GM18858 (cell line): Measurements from ENCODE around the gene CAMTA1.

Experiments
- ATAC-seq: cut with Tn5 transposase; IDR thresholded peaks from one replicate; pipeline ENCODE4 v1.9.1; 2021; ENCODE audit not compliant: unreplicated experiment

CAMTA1 gene

DNA sequence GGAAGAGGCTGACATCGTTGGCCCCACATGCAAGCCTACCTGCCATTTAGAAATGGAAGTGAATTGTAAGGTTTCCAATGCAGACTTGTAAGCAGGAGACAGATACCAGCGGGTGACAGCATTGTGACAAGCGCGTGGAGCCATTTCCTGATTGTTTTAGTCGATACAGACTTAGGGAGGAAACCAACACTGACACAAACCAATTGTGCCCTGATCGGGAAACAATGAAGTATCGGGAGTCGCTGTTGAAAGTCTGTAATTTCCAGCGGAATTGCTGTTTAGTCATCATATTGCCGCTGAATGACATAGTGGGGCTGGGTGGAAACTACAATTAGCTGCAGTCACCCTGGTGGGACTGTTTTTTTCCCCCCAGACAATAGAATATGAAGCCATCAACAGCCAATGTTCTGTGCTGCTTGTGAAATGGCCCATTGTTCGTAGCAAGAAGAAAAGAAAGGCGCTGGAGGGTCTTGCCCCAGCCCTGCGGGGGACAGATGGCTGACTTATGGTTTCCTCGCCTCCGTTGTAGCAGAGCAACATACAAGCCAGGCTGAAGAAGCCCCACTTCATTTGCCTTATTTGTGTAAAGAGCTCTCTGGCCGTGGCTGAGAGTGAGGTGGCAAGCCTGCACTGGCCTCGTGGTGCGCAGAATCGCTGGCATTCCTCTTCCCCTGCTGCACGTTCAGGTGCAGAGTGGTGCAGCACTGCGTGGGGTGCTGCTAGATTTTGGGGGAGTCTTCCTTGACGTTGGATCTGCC is 462.7 kb downstream of the CAMTA1 start:
- ATAC-seq: no peak

DNA sequence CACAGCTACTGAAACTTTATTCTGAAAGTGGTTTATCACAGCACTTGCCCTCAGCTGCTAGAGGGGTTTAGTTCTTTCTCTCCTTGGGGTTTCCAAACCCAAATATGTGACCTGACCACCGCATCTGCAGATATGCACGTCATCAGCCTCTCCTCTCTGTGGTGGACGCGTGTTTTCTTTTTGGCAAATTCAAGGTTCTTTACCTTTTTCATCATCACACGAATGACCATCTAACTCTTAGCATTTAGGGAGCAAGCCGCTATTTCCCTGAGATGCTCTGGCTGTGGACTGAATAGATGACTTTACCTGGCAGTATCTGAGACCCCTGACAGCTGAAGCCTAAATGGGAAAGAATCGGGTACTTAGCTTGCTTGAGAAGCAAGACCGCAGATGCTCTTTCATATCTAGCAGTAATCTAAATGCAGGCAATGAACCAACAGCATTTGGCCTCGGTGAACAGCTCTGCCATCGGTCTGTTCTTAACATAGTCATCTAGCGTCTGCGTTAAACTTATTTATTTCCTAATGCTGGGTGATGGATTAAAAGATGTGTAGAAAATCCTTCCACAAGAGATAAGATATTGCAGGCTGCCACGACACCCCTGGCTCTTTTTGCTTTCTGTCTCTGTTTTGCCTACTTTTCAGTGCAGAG is 463.4 kb downstream of the CAMTA1 start:
- ATAC-seq: no peak

DNA sequence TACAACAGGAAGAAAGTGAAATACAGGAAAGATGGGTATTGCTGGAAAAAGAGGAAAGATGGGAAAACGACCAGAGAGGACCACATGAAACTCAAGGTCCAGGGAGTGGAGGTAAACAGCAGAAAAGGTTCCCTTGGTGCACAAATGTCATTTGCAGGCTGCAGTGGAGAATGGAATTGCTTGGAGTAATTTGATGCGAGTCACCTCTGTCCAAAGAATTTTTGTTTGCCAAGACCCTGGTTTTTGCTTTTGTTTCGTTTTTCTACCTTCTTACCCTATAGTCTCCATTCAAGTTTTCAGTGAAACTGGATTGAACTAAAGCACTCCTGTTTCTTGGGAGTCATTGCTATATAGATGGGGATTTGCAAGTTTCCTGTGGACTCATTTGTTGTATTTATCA is 464.3 kb downstream of the CAMTA1 start:
- ATAC-seq: no peak

DNA sequence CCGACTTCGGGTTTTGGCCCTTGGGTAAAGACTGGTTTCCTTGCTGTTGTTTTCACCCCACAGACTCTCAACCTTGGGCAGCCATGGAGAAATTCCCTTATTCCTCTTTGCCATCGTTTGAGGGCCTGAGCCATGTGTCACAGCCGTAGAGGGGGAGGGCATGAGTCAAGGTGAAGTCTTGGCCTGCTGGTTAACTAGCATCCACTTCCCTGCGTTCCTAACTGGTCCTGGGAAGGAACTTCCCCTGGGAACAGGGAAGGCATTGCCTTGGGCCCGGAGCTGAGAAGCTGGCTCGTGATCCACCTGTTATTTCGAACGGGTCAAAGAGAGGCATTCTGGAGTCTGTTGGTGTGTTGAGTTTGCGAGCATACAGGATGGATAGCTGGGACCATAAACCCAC is 464.9 kb downstream of the CAMTA1 start:
- ATAC-seq: no peak

DNA sequence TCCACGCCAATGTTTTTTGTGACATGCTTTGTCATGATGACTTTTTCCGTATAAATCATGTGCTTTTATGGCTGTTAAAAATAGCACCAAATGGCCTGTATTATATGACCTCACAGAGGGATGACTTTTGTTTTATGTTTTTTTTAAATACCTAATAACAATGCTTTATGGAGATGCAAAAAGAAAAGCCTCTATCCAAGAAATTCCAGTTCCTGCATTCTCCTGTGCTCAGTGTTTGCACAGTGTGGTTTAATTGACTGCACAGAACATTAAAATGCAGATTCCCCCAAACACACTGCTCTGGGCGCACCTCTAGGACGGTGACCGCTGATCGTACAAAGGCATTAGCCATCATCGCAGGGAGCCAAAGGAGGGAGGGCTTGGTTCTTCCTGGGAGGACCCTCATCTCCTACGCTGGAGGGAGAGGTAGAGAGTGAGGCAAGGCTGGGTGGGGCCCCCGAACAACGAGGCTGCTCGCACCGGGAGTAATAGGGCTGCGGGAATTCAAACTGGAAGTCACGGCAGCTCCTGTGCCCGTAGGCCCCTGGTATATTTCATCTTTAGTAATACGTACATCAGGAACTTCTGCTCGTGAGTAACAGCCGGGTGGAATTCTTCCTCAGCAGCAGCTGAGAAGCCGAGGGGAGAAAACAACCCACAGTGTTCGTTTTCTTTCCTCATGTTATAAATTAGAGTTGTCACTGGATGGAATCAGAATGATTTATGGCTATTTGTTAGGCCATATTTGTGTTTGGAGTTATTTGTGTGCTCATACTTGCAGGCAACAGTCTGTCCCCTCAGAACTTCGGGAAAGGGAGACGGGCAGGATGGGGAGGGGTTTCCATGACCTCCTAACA is 465.6 kb downstream of the CAMTA1 start:
- no peak for ATAC-seq

DNA sequence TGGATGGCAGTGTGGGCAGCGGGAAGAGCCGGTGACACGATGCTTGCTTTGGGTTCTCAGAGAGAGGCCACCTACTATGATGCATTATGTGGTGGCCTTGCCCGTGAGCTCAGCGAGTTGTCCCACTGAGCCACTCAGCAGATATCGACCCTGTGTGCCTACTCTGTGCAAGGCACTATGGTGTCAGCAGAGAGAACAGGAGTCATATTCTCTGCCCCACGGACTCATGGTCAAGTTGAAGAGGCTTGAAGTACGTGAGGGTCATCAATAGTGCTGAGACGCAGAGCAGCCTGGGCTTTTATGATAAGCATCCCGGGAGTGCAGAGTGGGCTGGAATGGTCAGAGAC is 466.2 kb downstream of the CAMTA1 start:
- no peak for ATAC-seq

DNA sequence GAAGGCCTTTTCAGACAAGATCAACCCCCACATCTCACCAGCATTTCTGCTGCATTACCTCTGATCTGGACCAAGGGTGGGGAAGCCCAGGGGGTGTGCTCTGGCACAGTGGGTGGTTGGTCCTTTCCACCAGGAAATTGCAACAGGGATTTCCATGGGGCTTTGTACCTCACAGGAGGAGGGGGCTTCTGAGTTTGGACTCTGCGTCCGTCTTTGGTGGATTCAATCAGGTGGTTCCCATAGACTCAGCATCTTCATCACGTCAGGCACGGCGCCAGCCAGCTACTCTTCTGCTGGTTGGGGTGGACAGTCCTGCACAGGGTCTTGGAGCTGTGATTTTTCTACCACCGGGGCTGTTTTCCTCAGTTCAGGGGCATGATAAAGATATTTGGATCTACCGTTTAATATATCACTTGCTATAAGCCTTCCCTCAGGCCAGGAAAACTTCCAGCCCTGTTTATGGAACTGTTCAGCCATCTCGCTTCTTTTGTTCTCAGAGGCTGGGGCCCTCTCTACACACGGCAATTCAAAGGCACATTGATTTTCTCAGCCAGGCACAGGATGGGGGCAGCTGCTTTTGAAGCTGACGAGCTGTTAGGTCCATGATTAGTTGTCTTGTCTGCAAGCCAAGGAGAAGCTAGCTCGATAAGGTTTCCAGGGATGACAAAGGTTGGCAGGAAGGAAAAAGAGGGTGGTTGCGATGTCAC is 467.3 kb downstream of the CAMTA1 start:
- no peak for ATAC-seq

DNA sequence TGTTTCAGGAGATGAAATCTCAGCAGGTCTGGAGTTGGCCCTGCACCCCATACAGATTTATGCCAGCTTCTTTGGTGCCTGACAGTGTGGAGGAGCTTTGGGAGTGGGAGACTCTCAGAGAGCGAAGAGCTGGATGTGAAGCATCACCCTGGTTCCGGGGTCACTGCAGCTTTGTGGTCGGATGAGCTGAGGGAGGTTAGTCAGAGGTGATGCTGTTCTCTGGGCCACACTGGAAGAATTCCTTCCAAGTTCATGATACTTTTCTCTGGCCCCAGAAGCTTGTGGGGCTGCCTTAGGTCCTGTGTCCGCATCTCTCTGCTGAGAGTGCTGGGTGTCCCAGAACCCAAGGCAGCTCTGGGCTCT is 467.8 kb downstream of the CAMTA1 start:
- ATAC-seq: no peak

DNA sequence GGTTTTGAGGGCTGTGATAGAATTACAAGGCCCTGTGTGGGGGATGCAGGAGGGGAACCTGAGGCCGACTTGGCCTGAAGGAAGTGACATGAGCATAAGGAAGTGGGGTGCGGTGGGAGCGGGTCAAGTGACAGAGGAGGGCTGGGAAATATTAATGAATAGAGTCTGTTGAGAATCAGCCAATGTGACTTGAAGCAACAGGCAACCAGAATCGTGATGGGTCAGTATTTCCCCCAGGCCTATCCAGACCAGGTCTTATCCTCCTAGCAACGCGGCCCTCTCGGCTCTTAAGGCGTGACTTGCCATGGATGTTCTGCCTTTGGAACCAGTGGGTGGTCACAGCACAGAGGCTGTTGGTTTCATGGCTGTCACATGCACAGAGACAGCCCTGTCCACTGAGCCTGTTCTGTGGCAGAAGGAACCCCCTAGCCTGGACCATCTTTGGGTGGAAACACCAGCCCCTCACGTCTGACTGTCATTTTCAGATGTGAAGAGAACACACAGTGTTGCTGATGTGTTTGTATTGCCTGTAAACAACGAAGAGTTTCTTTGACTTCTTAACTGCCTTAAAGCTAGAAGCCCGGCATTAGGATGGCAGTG is 468.8 kb downstream of the CAMTA1 start:
- no peak for ATAC-seq

DNA sequence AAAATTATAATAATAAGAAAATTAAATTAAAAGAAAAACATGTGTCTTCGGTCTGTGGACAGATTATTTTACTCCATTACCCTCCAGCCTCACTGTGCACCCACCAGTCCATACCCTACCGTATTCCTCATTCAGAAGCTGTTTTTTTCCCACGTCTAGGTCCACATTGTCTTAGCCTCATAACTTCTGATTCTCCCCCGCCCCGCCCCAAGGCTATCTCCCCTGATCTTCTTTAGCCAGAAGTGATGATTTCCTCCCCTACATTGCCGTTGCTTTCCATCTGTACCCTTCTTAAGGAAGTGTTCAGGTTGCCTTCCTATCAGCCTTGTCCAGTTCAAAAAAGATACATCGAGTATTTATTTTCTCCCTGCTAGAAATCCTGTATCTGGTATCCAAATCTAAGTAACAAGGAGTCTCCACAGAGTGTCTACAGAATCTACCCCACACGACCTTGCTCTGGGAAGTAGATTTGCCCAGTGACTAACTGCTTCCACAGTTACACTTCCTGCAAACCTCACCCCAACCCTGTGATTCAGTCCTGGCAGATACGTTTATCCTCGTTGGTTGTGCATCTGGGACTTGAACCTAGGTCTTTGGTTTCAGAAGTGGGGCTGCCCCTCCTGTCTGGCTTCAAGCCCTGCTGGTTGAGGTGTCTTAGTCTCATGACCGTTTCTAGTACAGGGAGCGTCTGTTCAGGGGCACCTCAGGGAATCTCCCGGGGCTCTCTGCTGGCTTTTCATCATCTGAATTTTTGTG is 470.2 kb downstream of the CAMTA1 start:
- ATAC-seq: no peak

DNA sequence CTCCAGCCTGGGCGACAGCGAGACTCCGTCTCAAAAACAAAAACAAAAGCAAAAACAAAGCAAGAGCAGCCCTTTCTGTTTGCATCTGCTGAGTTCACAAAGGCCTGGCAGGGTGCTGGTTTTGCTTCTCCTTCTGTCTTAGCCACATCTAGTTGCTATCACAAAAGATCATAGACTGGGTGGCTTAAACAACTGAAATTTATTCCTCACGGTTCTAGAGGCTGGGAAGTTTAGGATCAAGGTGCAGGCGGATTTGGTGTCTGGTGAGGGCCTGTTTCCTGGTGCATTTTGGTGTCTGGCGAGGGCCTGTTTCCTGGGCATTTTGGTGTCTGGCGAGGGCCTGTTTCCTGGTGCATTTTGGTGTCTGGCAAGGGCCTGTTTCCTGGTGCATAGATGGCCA is 471.3 kb downstream of the CAMTA1 start:
- ATAC-seq: no peak

DNA sequence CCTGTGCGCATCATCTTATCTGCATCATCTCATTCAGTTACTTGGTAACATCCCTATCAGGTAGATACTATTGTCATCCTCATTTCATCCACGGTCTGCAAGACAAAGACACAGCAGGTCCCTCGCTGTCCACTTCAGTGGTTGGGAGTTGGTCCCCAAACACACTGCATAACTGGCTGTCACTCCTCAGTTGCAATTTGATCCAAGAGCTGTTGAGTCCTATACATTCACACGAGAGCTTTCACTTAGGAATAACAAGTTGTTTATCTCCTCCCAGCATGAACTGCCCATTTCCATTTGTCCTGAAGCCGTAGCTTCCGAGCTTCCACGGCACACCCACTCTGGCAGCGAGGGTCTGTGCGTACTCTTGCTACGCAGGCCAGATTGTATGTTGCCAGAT is 472.0 kb downstream of the CAMTA1 start:
- ATAC-seq: no peak

DNA sequence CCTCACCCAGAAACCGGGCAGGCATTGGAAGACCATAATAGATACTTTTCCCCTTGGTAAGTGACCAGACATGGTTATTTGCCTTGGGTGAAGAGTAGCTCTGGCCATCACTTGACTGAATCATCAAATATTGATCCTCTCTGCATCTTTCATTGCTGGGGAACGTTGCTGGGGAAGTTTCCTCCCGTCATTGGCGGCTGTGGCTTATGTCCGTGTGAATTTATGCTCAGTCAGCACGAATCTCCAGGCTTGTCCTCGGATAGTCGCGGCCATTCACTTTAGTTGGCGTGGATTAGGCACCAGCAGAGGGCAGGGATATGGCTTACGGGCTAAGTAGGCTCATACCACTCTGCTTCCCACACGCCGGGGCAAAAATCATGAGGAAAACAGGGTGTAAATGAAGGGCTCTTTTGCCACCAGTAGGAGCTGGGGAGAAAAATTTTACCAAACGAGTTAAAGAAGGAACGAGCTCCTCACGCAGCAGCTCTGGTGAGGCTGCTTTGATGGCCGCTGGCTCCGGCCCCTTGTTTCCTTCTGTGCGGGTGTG is 473.4 kb downstream of the CAMTA1 start:
- ATAC-seq: no peak

DNA sequence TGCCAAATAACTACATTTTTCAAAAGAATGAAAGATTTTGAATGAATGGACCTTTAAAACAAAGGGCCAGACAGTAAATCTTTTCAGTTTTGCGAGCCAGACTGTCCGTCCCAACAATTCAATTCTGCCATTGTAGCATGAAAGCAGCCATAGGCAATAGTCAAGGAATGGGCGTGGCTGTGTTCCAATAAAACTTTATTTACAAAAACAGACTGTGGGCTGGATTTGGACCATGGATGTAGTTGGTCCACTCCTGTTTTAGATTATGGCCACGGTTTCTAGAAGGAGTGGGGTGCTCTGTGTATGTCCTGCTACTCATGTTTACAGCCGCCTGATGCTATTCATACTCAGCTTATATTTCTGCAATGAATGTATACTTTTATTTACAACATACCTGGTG is 474.7 kb downstream of the CAMTA1 start:
- ATAC-seq: no peak

DNA sequence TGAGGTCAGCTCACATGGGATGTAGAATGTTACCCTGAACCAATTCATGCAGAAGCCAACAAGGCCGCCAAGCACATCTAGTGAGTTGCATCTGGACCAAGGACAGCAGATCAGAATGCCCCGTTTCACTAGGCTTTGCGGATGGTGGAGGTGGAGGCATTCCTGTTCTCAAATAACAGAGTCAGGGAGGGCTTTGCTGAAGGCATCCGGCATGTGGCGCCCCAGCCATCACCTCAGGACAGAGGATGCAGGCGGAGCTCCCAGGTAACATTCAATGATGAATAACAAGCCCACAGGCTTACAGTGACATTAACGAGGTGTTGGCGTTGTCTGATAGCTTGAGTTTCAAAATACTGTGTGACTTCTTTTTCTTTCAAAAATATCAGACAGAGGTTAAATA is 476.2 kb downstream of the CAMTA1 start:
- ATAC-seq: no peak

DNA sequence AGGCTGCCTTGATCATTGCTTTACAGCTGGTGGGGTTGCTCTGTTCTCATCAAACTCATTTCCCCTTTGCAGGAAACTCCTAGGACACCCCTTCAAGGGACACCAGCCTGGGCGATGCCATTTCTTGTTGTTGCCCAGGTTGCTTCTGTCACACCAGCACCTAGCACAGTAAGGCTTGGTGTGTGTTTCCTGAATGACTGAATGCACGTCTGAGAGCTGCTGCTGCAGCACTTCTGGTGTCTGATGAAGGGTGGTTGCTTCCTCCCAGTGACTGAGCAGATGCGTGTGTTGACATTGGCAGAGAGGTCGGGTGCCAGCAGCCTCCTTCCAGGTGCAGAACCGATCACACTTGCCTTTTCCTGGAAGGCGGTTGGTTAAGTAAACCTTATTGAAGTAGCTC is 477.4 kb downstream of the CAMTA1 start:
- no peak for ATAC-seq

DNA sequence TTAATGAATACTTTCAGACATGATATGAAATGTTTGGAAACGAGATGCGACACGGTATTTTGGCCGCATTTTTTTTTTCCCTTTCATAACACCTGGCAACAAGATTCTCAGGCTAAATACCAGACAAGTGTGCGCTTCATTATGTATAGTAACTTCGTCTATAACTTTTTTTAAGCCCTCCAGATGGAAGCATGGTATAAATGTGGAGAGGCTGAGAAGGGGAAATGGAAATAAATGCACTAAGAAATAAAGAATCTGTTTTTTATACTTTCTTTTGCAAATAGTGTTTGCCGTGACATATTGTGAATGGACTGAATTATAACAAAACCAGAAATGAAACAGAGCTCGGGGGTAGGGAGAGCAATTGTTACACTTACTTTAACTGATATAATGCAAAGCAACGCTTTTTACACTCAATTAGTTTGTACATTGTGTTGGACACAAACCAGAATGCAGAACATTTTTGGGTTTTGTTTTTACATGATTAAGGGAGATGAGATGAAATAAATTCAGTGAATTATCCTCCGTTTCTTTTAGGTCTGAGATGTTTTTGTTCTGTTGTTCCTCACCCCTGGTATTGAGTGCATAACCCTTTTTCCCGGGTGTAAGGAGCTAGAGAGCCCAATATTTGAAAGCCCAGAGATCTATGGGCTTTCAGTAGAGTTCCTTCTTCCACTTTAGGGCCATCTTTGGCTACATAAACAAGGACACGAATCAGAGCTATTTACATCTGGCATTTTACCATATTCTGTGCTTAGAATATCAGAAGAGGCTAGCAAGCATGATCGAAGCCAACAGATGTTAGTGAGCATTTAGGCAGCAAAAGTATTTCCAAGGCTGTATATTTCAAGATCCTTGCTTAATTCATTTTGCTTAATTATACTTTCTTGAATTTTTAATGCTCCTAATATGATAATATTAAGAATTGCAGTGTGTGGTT is 478.0 kb downstream of the CAMTA1 start:
- no peak for ATAC-seq

DNA sequence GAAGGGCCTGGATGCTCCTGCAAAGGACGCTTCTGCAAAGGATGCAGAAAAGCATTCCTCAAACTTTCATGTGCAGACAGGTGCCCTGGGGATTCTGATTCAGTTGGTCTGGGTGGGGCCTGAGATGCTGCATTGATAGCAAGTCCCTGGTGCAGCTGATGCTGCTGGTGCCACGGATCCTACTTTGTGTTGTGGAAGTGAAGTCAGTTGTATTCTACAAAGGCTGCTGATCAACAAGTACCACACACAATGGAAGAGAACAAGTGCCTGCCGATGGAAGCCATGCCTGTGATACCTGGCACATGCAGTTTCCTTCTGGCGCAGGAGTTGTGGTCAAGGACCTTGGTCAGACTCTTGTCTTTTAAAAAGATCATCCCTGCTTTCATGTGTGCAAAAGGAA is 478.8 kb downstream of the CAMTA1 start:
- ATAC-seq: no peak

DNA sequence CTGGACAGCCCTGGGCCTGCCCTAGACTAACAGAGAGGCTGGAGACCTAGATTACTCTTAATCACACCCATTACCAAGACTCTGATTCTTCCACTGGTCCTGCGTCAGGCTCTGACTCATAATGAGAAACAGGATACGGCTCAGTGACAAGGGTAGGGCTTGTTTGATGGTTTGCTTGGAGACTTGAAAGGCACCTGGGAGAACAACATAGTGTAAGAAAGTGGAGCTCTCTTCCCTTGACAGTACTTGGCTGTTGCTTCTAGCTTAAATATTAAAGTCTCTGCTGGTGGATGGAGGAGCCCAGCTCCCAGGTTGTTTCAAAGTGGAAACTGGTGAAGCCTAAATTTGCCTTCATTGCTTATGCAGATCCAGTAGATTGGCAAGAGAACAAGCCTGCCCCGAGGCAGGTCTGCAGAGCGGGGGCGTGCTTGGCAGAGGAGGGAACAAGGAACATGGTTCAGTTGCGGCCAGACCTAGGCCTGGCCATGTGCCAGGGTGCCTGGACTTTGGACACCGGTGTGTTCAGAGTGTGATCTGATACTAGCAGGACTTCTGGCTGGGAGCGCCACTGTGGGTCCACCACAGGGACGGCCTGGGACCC is 480.6 kb downstream of the CAMTA1 start:
- no peak for ATAC-seq
